Neuron (in vitro differentiated cells): ENCODE data around the gene ATF4.
A peak's percentile ranks its signal among the peaks of the same experiment; 100 is the strongest.

Experiments
- H2AFZ ChIP-seq: one replicate; pipeline ENCODE4 v1.6.1; 2013; ENCODE audit warnings: low read depth, mild to moderate bottlenecking, inconsistent platforms, low read length, moderate library complexity
- H3K27me3 ChIP-seq: one replicate; pipeline ENCODE4 v1.6.1; 2013; ENCODE audit warnings: low read length; ENCODE audit not compliant: insufficient read depth
- H3K36me3 ChIP-seq: one replicate; pipeline ENCODE4 v1.6.1; 2013; ENCODE audit warnings: low read length; ENCODE audit not compliant: insufficient read depth
- H3K4me1 ChIP-seq: one replicate; pipeline ENCODE4 v1.6.1; 2013; ENCODE audit warnings: low read length; ENCODE audit not compliant: insufficient read depth
- H3K4me3 ChIP-seq: 2 replicates; pipeline ENCODE4 v1.5.1; 2013; ENCODE audit warnings: mild to moderate bottlenecking, low read length, moderate library complexity
- H3K9me3 ChIP-seq: one replicate; pipeline ENCODE4 v1.6.1; 2013; ENCODE audit warnings: low read length

The ATF4 gene

GRCh38 chr22:39522567-39523300 lies 2.4 kb downstream of the ATF4 start:
- Histone ChIP-seq H3K36me3 (peaks cover 35% of the 10 kb centered on the region), H3K9me3 (no peaks in the 10 kb centered on the region), H2AFZ (no peak overlapping the region), H3K4me1 (peaks cover 40% of the 10 kb centered on the region), H3K4me3 (peak overlapping the region; percentile 96), H3K27me3 (no peaks in the 10 kb centered on the region)

GRCh38 chr22:39524089-39524752 lies 3.9 kb downstream of the ATF4 start:
- Histone ChIP-seq H3K9me3 (no peaks in the 10 kb centered on the region), H3K27me3 (no peaks in the 10 kb centered on the region), H2AFZ (no peak overlapping the region), H3K4me1 (peaks cover 44% of the 10 kb centered on the region), H3K4me3 (no peak overlapping the region), H3K36me3 (peaks cover 37% of the 10 kb centered on the region)

GRCh38 chr22:39524753-39525657 lies 4.6 kb downstream of the ATF4 start:
- Histone ChIP-seq H3K36me3 (peaks cover 44% of the 10 kb centered on the region), H3K9me3 (no peaks in the 10 kb centered on the region), H2AFZ (no peak overlapping the region), H3K4me1 (peaks cover 45% of the 10 kb centered on the region), H3K4me3 (no peak overlapping the region), H3K27me3 (no peaks in the 10 kb centered on the region)

- Histone ChIP-seq H3K9me3 (no peaks in the 10 kb centered on the region), H2AFZ (no peak overlapping the region), H3K4me1 (peaks cover 45% of the 10 kb centered on the region), H3K27me3 (no peaks in the 10 kb centered on the region), H3K36me3 (peaks cover 44% of the 10 kb centered on the region), H3K4me3 (no peak overlapping the region)
Measured at GRCh38 chr22:39525658-39525975, 5.3 kb downstream of the ATF4 start.

GRCh38 chr22:39526736-39527171 lies 6.4 kb downstream of the ATF4 start:
- peaks cover 42% of the 10 kb centered on the region for H3K36me3 ChIP-seq

GRCh38 chr22:39527481-39527961 lies 7.2 kb downstream of the ATF4 start:
- Histone ChIP-seq H3K4me1 (peaks cover 50% of the 10 kb centered on the region), H3K4me3 (no peak overlapping the region), H2AFZ (no peak overlapping the region), H3K9me3 (no peaks in the 10 kb centered on the region), H3K36me3 (peaks cover 36% of the 10 kb centered on the region), H3K27me3 (no peaks in the 10 kb centered on the region)

More at GRCh38 chr22:39526736-39527171, 6.4 kb downstream of the ATF4 start:
- no peaks in the 10 kb centered on the region for H3K27me3 ChIP-seq
- H3K4me1 ChIP-seq: peaks cover 52% of the 10 kb centered on the region
- H3K4me3 ChIP-seq: no peak overlapping the region
- H3K9me3 ChIP-seq: no peaks in the 10 kb centered on the region
- no peak overlapping the region for H2AFZ ChIP-seq

GRCh38 chr22:39528080-39528661 lies 7.8 kb downstream of the ATF4 start:
- H2AFZ ChIP-seq: no peak overlapping the region
- no peak overlapping the region for H3K4me3 ChIP-seq
- peaks cover 43% of the 10 kb centered on the region for H3K4me1 ChIP-seq
- H3K27me3 ChIP-seq: no peaks in the 10 kb centered on the region
- H3K9me3 ChIP-seq: no peaks in the 10 kb centered on the region
- peaks cover 29% of the 10 kb centered on the region for H3K36me3 ChIP-seq

GRCh38 chr22:39528681-39529486 lies 8.5 kb downstream of the ATF4 start:
- Histone ChIP-seq H2AFZ (no peak overlapping the region), H3K36me3 (peaks cover 26% of the 10 kb centered on the region), H3K27me3 (no peaks in the 10 kb centered on the region), H3K9me3 (no peaks in the 10 kb centered on the region), H3K4me3 (no peak overlapping the region), H3K4me1 (peaks cover 41% of the 10 kb centered on the region)

GRCh38 chr22:39529487-39529851 lies 9.1 kb downstream of the ATF4 start:
- H2AFZ ChIP-seq: no peak overlapping the region
- H3K27me3 ChIP-seq: no peaks in the 10 kb centered on the region
- H3K9me3 ChIP-seq: no peaks in the 10 kb centered on the region
- peaks cover 20% of the 10 kb centered on the region for H3K36me3 ChIP-seq
- H3K4me1 ChIP-seq: peaks cover 43% of the 10 kb centered on the region
- no peak overlapping the region for H3K4me3 ChIP-seq

GRCh38 chr22:39530116-39530515 lies 9.8 kb downstream of the ATF4 start:
- peaks cover 47% of the 10 kb centered on the region for H3K4me1 ChIP-seq
- peaks cover 18% of the 10 kb centered on the region for H3K36me3 ChIP-seq

GRCh38 chr22:39530692-39531331 lies 10.4 kb downstream of the ATF4 start:
- H3K4me3 ChIP-seq: peak overlapping the region; percentile 6
- H3K36me3 ChIP-seq: peaks cover 18% of the 10 kb centered on the region
- H3K9me3 ChIP-seq: no peaks in the 10 kb centered on the region

More at GRCh38 chr22:39530116-39530515, 9.8 kb downstream of the ATF4 start:
- Histone ChIP-seq H2AFZ (no peak overlapping the region), H3K9me3 (no peaks in the 10 kb centered on the region), H3K4me3 (no peak overlapping the region), H3K27me3 (no peaks in the 10 kb centered on the region)

More at GRCh38 chr22:39530692-39531331, 10.4 kb downstream of the ATF4 start:
- Histone ChIP-seq H3K27me3 (no peaks in the 10 kb centered on the region), H3K4me1 (peaks cover 48% of the 10 kb centered on the region), H2AFZ (no peak overlapping the region)
